Measurements from ENCODE around the gene SCAPER.

DNA sequence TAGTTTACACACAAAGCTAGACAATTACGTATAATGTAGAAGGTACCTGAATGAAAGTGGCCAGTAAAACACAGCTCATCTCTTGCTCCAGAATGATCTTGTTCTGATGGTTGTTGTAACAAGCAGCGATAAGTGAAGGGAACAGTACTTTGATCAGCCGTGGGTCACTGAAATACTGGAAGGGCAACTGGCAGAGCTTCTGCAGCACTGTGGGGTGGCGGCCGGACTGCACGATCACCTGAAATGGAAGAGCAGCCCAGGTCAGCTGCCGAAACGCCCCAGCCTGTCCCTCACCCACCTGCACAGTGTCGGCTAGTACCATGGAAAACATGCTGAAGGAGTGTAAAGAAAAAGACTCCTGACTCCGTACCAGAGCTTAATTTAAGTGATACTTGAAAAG lies 551.2 kb downstream of the SCAPER start:
- TF ChIP-seq POLR2A (IDR thresholded peaks at IDR 0.05; ENCODE audit: low read length): no peak
- no peak for TF ChIP-seq GATA1 (IDR thresholded peaks at IDR 0.05; ENCODE audit: low read depth, low read length)
